Measurements from ENCODE around the gene GRIN1. TPM values are rescaled to one million over a fixed set of nuclear protein-coding genes. Genes with fewer than 3 reads are reported as not detected.

The GRIN1 gene
- total and polyA plus RNA-seq, 2 donors (not counting 3 experiments of a cell fraction or from before 2014, with no cell fraction given): not detected

DNA sequence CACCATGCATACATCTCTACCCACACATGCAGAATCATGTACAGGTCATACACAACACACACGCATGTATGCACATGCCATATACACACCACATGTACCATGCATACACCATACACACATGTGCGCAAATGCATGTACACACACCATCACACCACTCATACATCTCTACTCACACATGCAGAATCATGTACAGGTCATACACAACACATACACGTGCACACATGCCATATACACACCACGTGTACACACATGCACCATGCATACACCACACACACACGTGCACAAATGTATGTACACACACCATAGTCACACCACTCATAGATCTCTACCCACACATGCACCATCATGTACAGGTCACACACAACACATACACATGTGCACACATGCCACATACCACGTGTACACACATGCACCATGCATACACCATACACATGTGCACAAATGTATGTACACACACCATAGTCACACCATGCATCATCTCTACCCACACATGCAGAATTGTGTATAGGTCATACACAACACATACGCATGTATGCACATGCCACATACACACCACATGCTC, 14.0 kb downstream of the GRIN1 start:
- Histone ChIP-seq H3K27ac (ENCODE audit: insufficient read depth, low read depth, low read length) (no peak overlapping the region), H3K36me3 (ENCODE audit: control insufficient read depth in 2 of 2, extremely low read depth in 1 of 2, insufficient read depth in 2 of 2, low read length in 2 of 2) (no peaks in the 10 kb centered on the region), H3K4me3 (replicated peaks in 1 of 3; ENCODE audit: insufficient read depth in 1 of 3, low read depth in 1 of 3, low read length in 3 of 3) (no peak overlapping the region), H2AFZ (ENCODE audit: low read depth, low read length) (no peak overlapping the region), H3K4me1 (ENCODE audit: control insufficient read depth, extremely low read depth, insufficient read depth, low read length) (no peaks in the 10 kb centered on the region), H3K9ac (replicated peaks; ENCODE audit: extremely low read depth, insufficient read depth, low read length) (no peak overlapping the region), H4K20me1 (replicated peaks; ENCODE audit: control insufficient read depth, extremely low read depth, insufficient read depth, low read length) (no peaks in the 10 kb centered on the region), H3K9me3 (replicated peaks; ENCODE audit: control insufficient read depth, insufficient read depth, low read length) (no peaks in the 10 kb centered on the region), H3K4me2 (ENCODE audit: insufficient read depth, low read length) (no peak overlapping the region), H3K27me3 (ENCODE audit: control insufficient read depth in 2 of 2, insufficient read depth in 2 of 2, low read length in 2 of 2) (peaks cover 0 to 3% of the 10 kb centered on the region in 2 experiments), H3K79me2 (ENCODE audit: control insufficient read depth, insufficient read depth, low read length) (no peaks in the 10 kb centered on the region), H3K9me1 (replicated peaks; ENCODE audit: control insufficient read depth, extremely low read depth, insufficient read depth, low read length) (no peaks in the 10 kb centered on the region)
- TF ChIP-seq POLR2AphosphoS5 (IDR thresholded peaks at IDR 0.05; ENCODE audit: insufficient read depth, low read depth, low read length): no peak
- TF ChIP-seq, protein P1, sequence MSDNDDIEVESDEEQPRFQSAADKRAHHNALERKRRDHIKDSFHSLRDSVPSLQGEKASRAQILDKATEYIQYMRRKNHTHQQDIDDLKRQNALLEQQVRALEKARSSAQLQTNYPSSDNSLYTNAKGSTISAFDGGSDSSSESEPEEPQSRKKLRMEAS (IDR thresholded peaks at IDR 0.05; ENCODE audit: insufficient read depth, insufficient read length): no peak
- TF ChIP-seq FOS (IDR thresholded peaks at IDR 0.05; ENCODE audit: borderline replicate concordance, insufficient read depth, low read length): no peak
- no peak for TF ChIP-seq JUN (IDR thresholded peaks at IDR 0.05; ENCODE audit: borderline replicate concordance, insufficient read depth, insufficient read length, low read depth)
- no peak for TF ChIP-seq POLR2A (IDR thresholded peaks at IDR 0.05; ENCODE audit: low read depth, low read length)
- TF ChIP-seq GATA2 (IDR thresholded peaks at IDR 0.05; ENCODE audit: insufficient read depth, insufficient read length, low read depth, low read length): no peak
- TF ChIP-seq EZH2 (IDR thresholded peaks at IDR 0.05; ENCODE audit: borderline replicate concordance, low read depth, low read length, severe bottlenecking): no peak
- no peak for TF ChIP-seq MYC (IDR thresholded peaks at IDR 0.05; ENCODE audit: low read depth, low read length)
- TF ChIP-seq, protein P2, sequence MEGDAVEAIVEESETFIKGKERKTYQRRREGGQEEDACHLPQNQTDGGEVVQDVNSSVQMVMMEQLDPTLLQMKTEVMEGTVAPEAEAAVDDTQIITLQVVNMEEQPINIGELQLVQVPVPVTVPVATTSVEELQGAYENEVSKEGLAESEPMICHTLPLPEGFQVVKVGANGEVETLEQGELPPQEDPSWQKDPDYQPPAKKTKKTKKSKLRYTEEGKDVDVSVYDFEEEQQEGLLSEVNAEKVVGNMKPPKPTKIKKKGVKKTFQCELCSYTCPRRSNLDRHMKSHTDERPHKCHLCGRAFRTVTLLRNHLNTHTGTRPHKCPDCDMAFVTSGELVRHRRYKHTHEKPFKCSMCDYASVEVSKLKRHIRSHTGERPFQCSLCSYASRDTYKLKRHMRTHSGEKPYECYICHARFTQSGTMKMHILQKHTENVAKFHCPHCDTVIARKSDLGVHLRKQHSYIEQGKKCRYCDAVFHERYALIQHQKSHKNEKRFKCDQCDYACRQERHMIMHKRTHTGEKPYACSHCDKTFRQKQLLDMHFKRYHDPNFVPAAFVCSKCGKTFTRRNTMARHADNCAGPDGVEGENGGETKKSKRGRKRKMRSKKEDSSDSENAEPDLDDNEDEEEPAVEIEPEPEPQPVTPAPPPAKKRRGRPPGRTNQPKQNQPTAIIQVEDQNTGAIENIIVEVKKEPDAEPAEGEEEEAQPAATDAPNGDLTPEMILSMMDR (IDR thresholded peaks at IDR 0.05; ENCODE audit: extremely low read depth in 1 of 2, insufficient read depth in 1 of 2, low read depth in 1 of 2, low read length in 2 of 2): no peak
- ChIA-PET POLR2A (no interaction called here), CTCF (no interaction called here)
- intact Hi-C loops (cut with micrococcal nuclease): no loop called here
- dilution Hi-C loops (cut with MboI; ENCODE audit: extremely low pct_ligation_motif_present, low sequenced_read_pairs): no loop called here
- BruUV-seq (replicated peaks): no TSS peak
- no peak for FAIRE-seq
- DNase-seq (ENCODE audit: low read depth, low spot score): no peak
